ENCODE measurements around the gene TSKS. TPM values are rescaled to one million over a fixed set of nuclear protein-coding genes. Genes with fewer than 3 reads are reported as not detected.

The TSKS gene
- total and polyA plus RNA-seq, 2 donors (not counting 1 experiment from before 2014, with no cell fraction given) = not detected

DNA sequence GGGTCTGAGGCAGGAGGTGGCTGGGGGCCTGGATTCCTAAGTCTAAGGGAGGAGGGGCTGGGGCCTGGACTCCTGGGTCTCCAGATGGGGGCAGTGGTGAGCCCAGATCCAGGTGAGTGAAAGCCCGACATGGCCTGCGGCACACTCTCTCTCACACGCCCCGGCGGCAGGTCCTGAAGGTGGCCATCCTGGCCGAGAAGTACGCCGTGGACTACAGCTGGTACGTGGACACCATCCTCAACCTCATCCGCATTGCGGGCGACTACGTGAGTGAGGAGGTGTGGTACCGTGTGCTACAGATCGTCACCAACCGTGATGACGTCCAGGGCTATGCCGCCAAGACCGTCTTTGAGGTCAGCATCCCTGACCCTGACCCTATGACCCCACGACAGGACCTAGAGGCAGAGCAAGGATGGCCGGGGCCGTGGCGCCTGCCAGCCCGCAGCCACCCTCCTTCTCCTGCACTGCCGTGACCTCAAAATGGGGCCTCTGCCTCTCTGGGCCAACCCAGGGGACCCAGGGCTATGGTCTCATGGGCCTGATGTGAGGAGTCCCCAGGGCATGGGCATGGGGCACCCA, 36.8 kb upstream of the TSKS start:
- H3K27me3 ChIP-seq (ENCODE audit: control insufficient read depth, insufficient read depth, low read length) = no peaks in the 10 kb centered on the region
- H3K4me3 ChIP-seq (replicated peaks in 1 of 4; ENCODE audit: control extremely low read depth in 1 of 4, insufficient read depth in 1 of 4, low read depth in 3 of 4, low read length in 4 of 4) = no peak overlapping the region
- H3K9me3 ChIP-seq (ENCODE audit: control insufficient read depth, insufficient read depth, low read depth, low read length) = no peaks in the 10 kb centered on the region
- peaks cover 40% of the 10 kb centered on the region for H3K36me3 ChIP-seq (ENCODE audit: control insufficient read depth, insufficient read depth, low read length)
- H4K20me1 ChIP-seq (ENCODE audit: control insufficient read depth, extremely low read depth, insufficient read depth, low read length) = no peaks in the 10 kb centered on the region
- H3K4me2 ChIP-seq (ENCODE audit: extremely low read depth, insufficient read depth, low read length) = no peak overlapping the region
- TF ChIP-seq EZH2 (IDR thresholded peaks at IDR 0.05; ENCODE audit: low read length, missing control alignments) = no peak
- no peak for TF ChIP-seq CTCF (conservative IDR thresholded peaks at IDR 0.05 in 1 of 2, IDR thresholded peaks at IDR 0.05 in 1 of 2; ENCODE audit: low read depth in 1 of 2, low read length in 2 of 2)
- no peak overlapping the region for H3K27ac ChIP-seq (ENCODE audit: insufficient read depth, low read length)
- no peak overlapping the region for H3K9ac ChIP-seq (ENCODE audit: insufficient read depth, low read length)
- H3K79me2 ChIP-seq (ENCODE audit: control insufficient read depth, insufficient read depth, low read length) = no peaks in the 10 kb centered on the region
- H3K4me1 ChIP-seq (ENCODE audit: control insufficient read depth, extremely low read depth, insufficient read depth, low read length) = peaks cover 4% of the 10 kb centered on the region
- no peak overlapping the region for H2AFZ ChIP-seq (ENCODE audit: low read length)
- DNase-seq (ENCODE audit: low read depth in 2 of 2) = no peak

DNA sequence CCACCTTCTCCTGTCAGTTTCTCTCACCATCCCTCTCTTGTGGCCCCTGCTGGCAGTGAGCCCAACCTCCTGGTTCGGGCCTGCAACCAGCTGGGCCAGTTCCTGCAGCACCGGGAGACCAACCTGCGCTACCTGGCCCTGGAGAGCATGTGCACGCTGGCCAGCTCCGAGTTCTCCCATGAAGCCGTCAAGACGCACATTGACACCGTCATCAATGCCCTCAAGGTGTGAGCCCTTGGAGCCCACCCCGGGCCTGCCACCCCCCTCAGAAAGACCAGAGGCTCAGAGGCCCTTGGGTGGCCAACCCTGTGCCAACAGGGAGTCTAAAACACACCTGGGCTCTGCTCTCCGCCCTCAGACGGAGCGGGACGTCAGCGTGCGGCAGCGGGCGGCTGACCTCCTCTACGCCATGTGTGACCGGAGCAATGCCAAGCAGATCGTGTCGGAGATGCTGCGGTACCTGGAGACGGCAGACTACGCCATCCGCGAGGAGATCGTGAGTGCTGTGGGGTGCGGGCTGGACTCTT, 36.2 kb upstream of the TSKS start:
- DNase-seq (ENCODE audit: low read depth in 2 of 2) = no peak
- Histone ChIP-seq H3K9me3 (ENCODE audit: control insufficient read depth, insufficient read depth, low read depth, low read length) (no peaks in the 10 kb centered on the region), H3K27me3 (ENCODE audit: control insufficient read depth, insufficient read depth, low read length) (no peaks in the 10 kb centered on the region), H3K27ac (ENCODE audit: insufficient read depth, low read length) (no peak overlapping the region), H2AFZ (ENCODE audit: low read length) (no peak overlapping the region), H3K4me1 (ENCODE audit: control insufficient read depth, extremely low read depth, insufficient read depth, low read length) (peaks cover 4% of the 10 kb centered on the region), H3K4me2 (ENCODE audit: extremely low read depth, insufficient read depth, low read length) (no peak overlapping the region), H3K9ac (ENCODE audit: insufficient read depth, low read length) (no peak overlapping the region), H3K79me2 (ENCODE audit: control insufficient read depth, insufficient read depth, low read length) (no peaks in the 10 kb centered on the region), H3K36me3 (ENCODE audit: control insufficient read depth, insufficient read depth, low read length) (peaks cover 42% of the 10 kb centered on the region), H4K20me1 (ENCODE audit: control insufficient read depth, extremely low read depth, insufficient read depth, low read length) (no peaks in the 10 kb centered on the region), H3K4me3 (replicated peaks in 1 of 4; ENCODE audit: control extremely low read depth in 1 of 4, insufficient read depth in 1 of 4, low read depth in 3 of 4, low read length in 4 of 4) (no peak overlapping the region)
- TF ChIP-seq EZH2 (IDR thresholded peaks at IDR 0.05; ENCODE audit: low read length, missing control alignments) = no peak
- no peak for TF ChIP-seq CTCF (conservative IDR thresholded peaks at IDR 0.05 in 1 of 2, IDR thresholded peaks at IDR 0.05 in 1 of 2; ENCODE audit: low read depth in 1 of 2, low read length in 2 of 2)

DNA sequence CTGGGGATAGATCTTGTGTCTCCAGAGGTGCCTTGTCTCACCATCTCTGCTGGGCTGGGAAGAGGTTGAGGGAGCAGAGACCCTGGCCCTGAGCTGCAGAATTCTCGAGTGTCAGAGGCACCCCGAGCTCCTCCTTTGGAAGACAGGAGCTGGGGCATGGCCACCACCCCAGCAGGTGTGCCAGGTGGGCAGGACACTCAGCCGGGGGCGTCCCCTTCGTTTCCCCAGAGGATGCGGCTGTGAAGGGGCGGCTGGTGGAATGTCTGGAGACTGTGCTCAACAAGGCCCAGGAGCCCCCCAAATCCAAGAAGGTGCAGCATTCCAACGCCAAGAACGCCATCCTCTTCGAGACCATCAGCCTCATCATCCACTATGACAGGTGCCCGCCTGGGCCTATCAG, 35.5 kb upstream of the TSKS start:
- H3K36me3 ChIP-seq (ENCODE audit: control insufficient read depth, insufficient read depth, low read length) = peaks cover 41% of the 10 kb centered on the region
- H3K79me2 ChIP-seq (ENCODE audit: control insufficient read depth, insufficient read depth, low read length) = no peaks in the 10 kb centered on the region
- TF ChIP-seq EZH2 (IDR thresholded peaks at IDR 0.05; ENCODE audit: low read length, missing control alignments) = no peak
- DNase-seq (ENCODE audit: low read depth in 2 of 2) = no peak
- H3K9ac ChIP-seq (ENCODE audit: insufficient read depth, low read length) = no peak overlapping the region
- no peak overlapping the region for H2AFZ ChIP-seq (ENCODE audit: low read length)
- H3K9me3 ChIP-seq (ENCODE audit: control insufficient read depth, insufficient read depth, low read depth, low read length) = no peaks in the 10 kb centered on the region
- H3K27ac ChIP-seq (ENCODE audit: insufficient read depth, low read length) = no peak overlapping the region
- no peak overlapping the region for H3K4me3 ChIP-seq (replicated peaks in 1 of 4; ENCODE audit: control extremely low read depth in 1 of 4, insufficient read depth in 1 of 4, low read depth in 3 of 4, low read length in 4 of 4)
- H3K4me1 ChIP-seq (ENCODE audit: control insufficient read depth, extremely low read depth, insufficient read depth, low read length) = peaks cover 4% of the 10 kb centered on the region
- H3K27me3 ChIP-seq (ENCODE audit: control insufficient read depth, insufficient read depth, low read length) = no peaks in the 10 kb centered on the region
- H3K4me2 ChIP-seq (ENCODE audit: extremely low read depth, insufficient read depth, low read length) = no peak overlapping the region
- H4K20me1 ChIP-seq (ENCODE audit: control insufficient read depth, extremely low read depth, insufficient read depth, low read length) = no peaks in the 10 kb centered on the region

Data from fibroblast of lung (primary cell).